Stromal cell of bone marrow (primary cell): ENCODE measurements around the gene CD9.

Source experiments
- DNase-seq: peaks from one replicate; pipeline ENCODE4 v3.0.0-alpha.2; 2012; ENCODE audit warnings: low read depth

The CD9 gene

DNA sequence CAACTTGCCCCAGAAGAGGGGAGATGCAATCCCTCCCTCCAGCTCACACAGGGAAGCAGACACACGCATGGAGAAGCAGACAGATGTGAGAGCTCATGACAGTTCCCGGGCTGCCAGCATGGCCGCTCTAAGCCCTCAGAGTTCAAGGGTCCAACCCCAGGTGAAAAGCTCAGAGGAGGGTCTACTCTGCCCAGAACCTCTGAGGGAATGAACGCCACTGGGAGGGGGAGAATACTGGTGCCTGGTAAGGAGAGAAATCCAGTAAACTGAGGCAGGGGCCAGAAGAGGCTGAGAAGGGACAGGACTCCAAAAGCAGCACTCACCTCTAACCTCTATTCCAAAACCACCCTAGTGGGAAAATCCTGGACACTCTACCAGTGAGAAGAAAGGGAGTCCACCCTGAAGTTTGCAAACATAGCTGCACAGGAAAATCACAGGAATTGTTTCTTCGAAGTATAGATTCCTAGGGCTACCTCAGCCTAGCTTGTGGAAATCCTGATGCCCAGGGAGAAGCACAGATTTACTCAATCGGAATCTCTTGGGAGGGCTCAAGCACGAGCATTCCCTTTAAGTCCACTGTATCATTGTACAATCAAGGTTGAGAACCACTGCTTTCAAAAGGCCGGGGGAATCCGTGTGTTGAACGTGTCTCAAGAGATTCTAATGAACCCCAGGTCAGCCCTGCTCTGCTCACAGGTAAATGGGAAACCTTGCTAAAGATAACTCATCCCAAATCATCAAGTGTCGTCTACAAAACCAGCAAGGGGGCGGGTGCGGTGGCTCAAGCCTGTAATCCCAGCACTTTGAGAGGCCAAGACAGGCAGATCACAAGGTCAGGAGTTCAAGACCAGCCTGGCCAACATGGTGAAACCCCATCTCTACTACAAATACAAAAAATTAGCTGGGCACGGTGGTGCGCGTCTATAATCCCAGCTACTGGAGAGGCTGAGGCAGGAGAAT is 76.0 kb downstream of the CD9 start:
- no peak for DNase-seq

DNA sequence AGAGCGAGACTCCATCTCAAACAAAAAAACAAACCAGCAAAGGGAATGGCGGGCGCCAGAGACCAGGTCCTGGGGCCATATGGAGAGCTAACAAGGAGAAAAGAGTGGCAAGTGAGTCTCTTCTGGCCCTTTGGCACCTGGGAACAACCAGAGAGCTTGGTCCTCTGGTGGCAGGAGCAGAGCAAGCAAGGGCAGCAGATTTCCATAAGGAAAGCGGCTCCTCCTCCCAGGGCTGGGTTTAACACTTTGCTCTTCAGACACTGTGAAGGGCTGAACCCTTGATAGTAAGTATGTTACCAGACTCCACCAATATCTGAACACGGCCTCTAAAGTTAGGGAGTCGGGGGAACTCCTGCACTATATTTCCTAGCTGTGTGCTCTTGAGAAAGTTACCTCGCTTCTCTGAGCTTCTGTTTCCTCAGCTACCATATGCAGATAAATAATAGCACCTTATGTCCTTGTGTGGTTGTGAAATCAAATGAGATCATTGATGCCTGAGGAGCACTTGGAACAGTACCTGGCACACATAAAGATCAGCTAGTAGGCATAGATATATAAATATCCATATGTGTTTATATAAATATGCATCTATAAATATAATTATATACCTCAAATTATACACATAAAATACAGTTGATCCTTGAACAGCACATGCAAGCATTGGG is 76.9 kb downstream of the CD9 start:
- DNase-seq, result no peak

DNA sequence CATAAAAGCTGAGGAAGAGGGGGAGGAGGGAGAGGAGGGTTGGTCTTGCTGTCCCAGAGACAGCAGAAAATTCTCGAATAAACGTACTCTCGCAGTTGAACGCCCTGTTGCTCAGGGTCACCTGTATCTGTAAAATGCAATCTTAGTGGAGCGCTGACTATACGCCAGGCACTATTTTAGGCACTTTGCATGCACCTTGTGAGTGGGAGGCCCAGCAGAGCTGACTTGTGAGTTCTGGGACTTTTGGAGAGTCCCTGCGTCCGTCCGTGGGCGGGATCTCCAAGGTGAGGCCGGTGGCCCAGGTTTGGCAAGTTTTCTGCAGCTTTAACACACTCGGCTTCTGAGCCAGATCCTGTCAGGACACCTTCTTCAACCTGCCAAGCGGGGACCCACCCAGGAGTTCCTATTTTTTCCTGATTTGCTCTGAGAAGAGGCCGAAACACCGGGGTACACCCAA is 77.8 kb downstream of the CD9 start:
- no peak for DNase-seq

DNA sequence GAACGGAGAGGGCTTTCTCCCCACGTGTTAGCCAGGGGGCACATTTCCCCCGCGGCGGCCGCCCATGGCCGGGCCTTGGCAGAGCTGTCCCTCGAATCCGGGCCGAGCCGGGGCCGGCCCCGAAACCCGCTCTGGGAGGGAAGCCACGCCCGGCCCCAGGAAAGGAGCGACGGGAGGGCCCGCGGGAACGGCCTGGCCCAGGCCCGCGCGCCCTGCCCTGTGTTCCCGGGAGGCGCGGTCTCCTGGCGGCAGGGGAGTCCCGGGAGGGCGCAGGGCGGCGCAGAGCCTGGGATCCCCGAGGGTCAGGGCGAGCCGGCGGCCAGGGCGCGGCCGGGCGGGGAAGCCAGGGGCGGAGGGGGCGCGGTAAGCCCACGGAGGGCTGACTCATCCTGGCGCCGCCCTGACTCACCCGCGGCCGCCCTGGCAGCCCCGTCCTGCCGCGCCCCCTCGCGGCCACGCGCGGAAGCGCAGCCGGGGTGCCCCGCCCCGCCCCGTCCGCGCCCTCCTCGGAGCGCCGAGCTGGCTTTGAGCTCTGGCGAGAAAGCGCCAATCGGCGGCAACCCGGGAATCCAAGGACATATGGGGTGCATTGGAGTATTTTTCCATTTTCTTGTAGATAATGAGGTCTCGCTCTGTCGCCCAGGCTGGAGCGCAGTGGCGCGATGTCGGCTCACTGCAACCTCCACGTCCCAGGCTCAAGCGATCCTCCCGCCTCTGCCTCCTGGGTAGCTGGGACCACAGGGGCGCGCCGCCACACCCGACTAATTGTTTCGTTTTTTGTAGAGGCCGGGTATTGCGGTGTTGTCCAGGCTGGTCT is 78.4 kb downstream of the CD9 start:
- peak; percentile 63 for DNase-seq

DNA sequence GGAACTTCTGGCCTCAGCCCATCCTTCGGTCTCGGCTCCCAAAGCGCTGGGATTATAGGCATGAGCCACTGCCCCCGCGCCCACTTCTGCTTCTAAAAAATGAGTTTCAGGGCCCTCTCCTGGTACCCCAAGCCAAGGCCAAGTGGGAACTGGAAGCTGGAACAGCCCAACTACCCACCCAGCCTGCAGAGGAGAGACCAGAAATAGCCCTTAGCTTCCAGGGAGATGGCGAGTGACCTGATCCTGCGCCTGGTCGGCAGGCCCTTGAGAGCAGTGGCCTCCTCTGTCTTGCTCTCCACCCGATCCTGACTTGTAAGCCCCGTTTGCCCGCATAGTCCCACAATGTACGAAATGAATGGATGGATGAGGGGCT is 79.0 kb downstream of the CD9 start:
- DNase-seq, result no peak

DNA sequence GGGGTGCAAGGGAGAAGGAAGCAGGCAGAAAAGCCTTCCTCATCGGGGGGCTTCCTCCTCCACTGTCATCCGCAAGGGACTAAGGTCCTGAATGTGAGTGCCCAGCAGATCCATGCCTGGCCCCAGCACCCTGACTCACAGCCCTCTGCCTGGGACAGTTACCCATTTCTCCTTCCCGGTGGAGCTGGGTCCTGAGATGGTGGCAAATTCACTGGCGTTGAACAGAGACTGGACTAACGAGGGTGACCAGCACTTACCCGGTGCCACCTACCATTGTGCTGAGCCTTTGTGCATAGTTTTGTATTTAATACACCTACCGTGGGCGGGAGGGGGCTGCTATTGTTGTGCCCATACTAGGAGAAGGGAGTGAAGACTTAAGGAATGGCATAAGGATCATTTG is 79.4 kb downstream of the CD9 start:
- DNase-seq, result no peak

DNA sequence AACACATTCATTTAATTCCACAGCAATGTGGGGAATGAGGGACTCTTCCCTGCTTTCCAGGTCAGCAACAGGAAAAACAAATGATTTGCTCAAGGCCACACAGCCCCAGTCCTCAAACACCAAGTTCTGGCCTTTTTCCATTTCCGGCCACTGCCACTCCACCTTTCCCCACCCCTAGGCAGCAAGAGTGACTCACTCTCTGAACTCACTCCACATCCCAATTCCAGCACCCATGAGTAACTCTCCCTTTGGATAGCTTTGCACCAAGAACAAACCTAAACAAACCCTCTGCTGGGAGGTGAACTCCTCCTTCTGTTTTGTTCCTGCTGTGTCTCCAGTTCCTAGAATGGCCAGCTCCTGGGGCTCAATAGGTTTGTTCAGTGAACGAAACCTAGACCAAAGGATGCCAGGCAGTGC is 79.9 kb downstream of the CD9 start:
- peak; percentile 88 for DNase-seq

DNA sequence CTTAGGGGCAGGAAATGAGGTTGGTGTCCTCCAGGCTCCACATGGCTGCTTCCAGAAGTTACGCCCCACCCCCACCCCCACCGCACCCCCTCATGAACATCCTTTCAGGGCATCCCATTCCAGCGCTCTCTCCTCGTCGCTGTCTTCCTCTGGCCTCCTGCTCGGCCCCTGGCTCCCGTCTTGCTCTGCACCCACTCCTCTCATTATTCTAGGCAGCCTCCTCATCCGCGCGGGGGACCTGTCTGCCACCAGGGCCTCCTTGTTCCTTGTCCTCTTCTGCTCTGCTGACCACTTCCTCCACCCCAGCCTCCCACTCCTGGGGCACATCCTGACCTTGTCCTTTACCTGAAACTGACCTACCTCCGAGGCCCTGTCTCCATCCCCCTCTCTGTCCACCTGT is 80.5 kb downstream of the CD9 start:
- DNase-seq, result no peak

DNA sequence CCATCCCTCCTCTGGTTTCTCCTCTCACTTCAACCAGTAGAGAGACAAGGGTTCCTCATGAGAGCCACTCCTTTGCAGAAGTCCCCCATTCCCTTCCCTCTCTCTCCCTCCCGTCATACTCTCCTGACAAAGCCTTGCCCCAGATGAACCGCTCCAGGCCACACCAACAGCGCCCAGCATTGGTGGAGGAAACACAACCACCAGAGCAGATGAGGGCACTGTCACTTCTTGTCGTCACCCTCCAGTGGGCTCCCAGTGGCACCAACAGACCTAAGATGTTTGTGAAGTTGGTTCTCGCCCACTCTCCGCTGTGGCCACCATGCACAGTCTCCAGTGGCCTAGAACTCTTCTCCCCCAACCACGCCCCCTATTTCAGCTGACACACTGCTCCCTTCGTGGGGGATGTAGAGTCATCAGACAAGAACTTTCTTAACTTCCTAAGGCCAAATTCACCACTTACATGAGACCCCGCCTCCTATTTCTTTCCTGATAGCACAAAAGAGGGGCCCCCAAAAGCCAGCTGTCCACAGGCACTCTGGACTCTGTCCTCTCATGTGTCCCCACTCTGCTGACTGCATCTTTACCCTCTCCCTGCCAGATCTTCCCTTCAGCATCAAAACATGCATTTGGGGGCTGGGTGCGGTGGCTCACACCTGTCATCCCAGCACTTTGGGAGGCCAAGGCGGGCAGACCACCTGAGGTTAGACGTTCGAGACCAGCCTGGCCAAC is 81.0 kb downstream of the CD9 start:
- DNase-seq, result no peak

DNA sequence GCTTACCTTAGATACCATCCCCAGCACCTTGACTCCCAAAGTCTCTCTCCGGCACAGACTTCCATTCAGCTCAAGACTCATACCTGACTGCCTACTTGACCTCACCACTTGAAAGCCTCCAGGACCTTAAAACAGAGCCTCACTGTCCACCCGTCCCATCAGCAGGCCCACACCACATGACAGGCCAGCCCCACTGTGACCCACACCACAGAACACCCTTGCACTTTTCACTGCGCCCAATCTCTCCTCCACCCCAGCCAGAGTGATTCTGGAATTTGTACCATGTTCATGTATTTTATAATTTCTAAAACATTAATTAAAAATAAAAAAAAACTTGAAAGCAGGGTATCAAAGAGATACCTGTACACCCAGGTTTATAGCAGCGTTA is 82.2 kb downstream of the CD9 start:
- no peak for DNase-seq

DNA sequence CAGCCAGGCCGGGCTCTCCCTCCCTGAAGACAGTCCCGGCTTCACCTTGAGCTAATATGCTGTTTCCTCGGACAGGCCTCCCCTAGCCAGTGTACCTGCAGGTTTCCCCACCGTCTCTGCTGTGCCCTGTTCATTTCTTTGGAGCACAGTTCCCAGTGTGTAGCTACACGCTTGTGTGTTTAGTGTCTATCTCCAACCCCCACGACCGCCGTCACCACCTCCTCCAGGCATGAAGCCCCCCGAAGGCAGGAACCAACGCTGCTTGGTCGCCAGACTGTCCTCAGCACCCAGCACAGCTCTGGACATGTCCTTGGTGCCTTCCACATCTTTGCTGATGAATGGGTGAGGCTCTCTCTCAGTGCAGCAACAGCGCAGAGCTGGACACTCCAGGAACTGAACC is 84.1 kb downstream of the CD9 start:
- DNase-seq, result no peak

DNA sequence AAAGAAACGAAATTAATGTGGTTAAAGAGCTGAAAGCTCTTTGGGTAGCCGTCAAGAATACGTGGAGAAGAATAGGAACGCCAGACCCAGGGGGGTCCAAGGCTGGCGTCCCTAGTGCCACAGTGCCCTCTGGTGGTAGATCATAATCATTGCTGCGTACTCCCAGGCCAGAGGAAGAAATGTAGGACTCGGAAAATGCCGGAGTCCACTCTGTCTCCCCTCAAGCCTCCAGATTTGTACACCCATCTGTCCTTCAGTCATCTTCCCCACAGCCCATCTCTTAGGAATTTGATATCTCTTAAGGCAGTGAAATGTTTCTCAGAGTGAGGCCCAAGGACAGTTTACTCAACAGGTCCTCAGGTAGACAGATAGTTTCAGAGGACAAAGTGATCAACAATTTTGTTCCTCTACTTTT is 84.9 kb downstream of the CD9 start:
- peak; percentile 47 for DNase-seq

DNA sequence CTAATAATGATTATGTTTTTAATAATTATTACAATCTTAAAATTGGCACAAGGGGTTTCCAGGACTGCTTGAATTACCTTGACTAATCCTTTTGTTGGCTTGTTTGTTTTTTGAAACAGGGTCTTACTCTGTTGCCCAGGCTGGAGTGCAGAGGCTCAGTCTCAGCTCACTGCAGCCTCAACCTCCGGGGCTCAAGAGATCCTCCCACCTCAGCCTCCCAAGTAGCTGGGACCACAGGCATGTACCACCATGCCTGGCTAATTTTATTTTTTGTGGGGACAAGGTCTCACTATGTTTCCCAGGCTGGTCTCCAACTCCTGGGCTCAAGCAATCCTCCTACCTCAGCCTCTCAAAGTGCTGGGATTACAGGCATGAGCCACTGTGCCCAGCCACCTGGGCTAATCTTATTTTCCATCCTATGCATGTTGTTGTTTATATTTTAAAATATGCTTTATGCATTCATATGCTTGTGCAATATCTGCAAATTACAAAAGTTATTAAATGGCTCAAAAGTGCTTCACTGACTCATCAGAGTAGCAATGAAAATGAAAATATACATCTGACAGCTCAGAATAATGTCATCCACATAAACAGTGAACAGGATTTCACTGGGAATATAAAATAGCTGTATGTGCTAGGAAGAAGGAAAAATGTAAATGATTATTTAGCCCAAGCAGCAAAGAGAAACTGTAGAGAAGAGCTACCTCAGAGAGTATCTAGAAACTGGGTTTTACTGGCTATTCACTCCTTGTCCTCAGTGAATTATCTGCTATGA is 85.5 kb downstream of the CD9 start:
- DNase-seq, result no peak
